ENCODE data around the gene DRC7.

Gene DRC7

DNA sequence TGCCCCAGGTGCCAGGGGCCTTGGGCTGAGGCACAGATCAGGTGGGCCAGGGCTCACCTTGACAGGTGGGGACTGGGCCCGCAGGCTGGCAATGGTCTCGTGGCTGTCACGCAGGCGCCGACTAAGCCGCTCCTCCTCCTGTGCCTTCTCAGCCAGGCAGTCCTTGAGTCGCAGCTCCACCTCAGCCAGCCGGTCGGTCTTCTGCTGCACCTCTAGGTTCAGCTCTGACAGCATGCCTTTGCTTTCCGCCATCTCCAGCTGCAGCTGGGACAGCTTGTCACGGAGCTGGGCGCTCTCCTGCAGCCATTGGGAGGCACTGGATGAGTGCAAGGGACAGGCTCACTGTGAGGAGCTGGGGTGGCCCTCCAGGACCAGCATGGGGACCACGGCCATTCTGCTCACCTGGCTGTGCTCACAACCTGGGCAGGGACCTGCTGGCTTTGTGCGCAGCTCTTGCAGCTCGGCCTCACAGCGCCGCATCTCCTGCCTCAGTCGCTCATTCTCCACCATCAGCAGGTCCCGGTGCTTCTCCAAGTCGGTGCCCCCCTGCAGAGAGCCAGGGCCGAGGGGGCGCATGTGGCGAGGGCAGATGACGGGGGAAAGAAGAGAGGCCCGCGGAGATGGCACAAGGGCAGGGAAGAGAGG is 76.7 kb downstream of the DRC7 start:
- H3K79me2 ChIP-seq (ENCODE audit: low read length) = no peaks in the 10 kb centered on the region
- no peak overlapping the region for H3K9ac ChIP-seq (ENCODE audit: low read length)
- no peak overlapping the region for H2AFZ ChIP-seq (ENCODE audit: low read depth, low read length)
- no peak overlapping the region for H3K4me2 ChIP-seq (ENCODE audit: low read length)
- no peaks in the 10 kb centered on the region for H3K9me3 ChIP-seq (ENCODE audit: insufficient read depth, low read length)
- no peak overlapping the region for H3K4me3 ChIP-seq (ENCODE audit: low read length)
- H3K27ac ChIP-seq (ENCODE audit: low read length) = no peak overlapping the region
- no peaks in the 10 kb centered on the region for H3K27me3 ChIP-seq (ENCODE audit: low read depth, low read length)
- no peaks in the 10 kb centered on the region for H3K36me3 ChIP-seq (replicated peaks; ENCODE audit: low read depth, low read length)
- TF ChIP-seq EZH2phosphoT487 (IDR thresholded peaks at IDR 0.05; ENCODE audit: low read depth) = no peak
- TF ChIP-seq, protein P1, sequence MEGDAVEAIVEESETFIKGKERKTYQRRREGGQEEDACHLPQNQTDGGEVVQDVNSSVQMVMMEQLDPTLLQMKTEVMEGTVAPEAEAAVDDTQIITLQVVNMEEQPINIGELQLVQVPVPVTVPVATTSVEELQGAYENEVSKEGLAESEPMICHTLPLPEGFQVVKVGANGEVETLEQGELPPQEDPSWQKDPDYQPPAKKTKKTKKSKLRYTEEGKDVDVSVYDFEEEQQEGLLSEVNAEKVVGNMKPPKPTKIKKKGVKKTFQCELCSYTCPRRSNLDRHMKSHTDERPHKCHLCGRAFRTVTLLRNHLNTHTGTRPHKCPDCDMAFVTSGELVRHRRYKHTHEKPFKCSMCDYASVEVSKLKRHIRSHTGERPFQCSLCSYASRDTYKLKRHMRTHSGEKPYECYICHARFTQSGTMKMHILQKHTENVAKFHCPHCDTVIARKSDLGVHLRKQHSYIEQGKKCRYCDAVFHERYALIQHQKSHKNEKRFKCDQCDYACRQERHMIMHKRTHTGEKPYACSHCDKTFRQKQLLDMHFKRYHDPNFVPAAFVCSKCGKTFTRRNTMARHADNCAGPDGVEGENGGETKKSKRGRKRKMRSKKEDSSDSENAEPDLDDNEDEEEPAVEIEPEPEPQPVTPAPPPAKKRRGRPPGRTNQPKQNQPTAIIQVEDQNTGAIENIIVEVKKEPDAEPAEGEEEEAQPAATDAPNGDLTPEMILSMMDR (IDR thresholded peaks at IDR 0.05; ENCODE audit: low read depth, low read length) = no peak
- no peaks in the 10 kb centered on the region for H4K20me1 ChIP-seq (ENCODE audit: insufficient read depth, low read length)
- H3K4me1 ChIP-seq (ENCODE audit: low read length) = no peaks in the 10 kb centered on the region

DNA sequence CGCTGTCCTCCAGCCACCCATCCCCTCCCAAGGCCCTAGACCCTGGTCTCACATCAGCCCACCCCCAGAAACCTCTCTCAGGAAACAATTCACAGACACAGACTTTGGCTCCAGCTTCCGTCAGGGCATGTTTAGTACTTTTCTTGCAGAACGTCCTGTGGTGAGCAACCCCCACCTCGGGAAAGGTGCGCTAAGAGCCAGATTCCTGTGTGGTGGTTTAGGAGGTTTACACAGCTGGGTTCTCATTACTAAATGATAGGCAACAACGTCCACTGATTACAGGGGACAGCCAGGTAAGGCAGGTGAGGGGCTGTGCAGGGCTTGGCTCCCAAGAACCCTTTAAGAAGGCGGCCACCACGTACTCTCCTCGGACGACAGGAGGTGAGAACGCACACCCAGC is 78.4 kb downstream of the DRC7 start:
- Histone ChIP-seq H3K27ac (ENCODE audit: low read length) (no peak overlapping the region), H3K4me2 (ENCODE audit: low read length) (no peak overlapping the region), H3K79me2 (ENCODE audit: low read length) (no peaks in the 10 kb centered on the region), H3K4me3 (ENCODE audit: low read length) (no peak overlapping the region), H2AFZ (ENCODE audit: low read depth, low read length) (no peak overlapping the region), H3K27me3 (ENCODE audit: low read depth, low read length) (no peaks in the 10 kb centered on the region), H3K36me3 (replicated peaks; ENCODE audit: low read depth, low read length) (no peaks in the 10 kb centered on the region), H3K4me1 (ENCODE audit: low read length) (no peaks in the 10 kb centered on the region), H4K20me1 (ENCODE audit: insufficient read depth, low read length) (no peaks in the 10 kb centered on the region), H3K9ac (ENCODE audit: low read length) (no peak overlapping the region), H3K9me3 (ENCODE audit: insufficient read depth, low read length) (no peaks in the 10 kb centered on the region)
- TF ChIP-seq, protein P1 (IDR thresholded peaks at IDR 0.05; ENCODE audit: low read depth, low read length) = no peak
- no peak for TF ChIP-seq EZH2phosphoT487 (IDR thresholded peaks at IDR 0.05; ENCODE audit: low read depth)

DNA sequence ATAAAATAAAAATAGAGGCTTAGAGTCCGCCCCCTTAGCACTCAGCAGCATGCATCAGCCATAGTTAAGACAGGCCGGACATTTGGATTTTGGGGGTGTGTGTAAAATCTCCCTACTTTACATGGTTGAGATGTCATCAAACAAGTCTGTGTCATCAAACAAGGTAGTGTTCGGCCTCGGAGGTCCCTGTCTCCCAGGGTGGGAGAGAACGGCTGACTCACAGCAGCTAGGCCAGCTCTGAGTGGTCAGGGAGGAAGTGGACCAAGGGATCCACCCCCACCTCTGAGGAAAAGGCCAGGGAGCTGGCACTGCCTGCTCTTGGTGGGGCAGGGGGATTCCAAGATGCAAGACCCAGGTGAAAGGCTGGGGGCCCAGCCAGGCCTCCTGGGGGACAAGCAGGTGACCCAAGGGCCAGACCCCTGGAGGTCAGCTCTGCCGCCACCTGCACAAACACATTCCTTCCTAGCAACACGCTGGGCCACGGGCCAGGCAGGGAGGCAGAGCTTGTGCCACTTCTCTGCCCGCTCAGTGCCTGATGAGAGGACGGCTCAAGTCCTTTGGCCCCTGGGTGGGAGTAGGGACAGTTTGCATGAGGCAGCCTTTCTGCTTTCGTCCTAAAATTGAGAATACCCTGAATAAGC is 79.2 kb downstream of the DRC7 start:
- Histone ChIP-seq H3K4me3 (ENCODE audit: low read length) (no peak overlapping the region), H3K4me2 (ENCODE audit: low read length) (no peak overlapping the region), H3K79me2 (ENCODE audit: low read length) (no peaks in the 10 kb centered on the region), H3K4me1 (ENCODE audit: low read length) (no peaks in the 10 kb centered on the region), H3K27me3 (ENCODE audit: low read depth, low read length) (no peaks in the 10 kb centered on the region), H3K36me3 (replicated peaks; ENCODE audit: low read depth, low read length) (no peaks in the 10 kb centered on the region), H4K20me1 (ENCODE audit: insufficient read depth, low read length) (no peaks in the 10 kb centered on the region), H2AFZ (ENCODE audit: low read depth, low read length) (no peak overlapping the region), H3K9me3 (ENCODE audit: insufficient read depth, low read length) (no peaks in the 10 kb centered on the region), H3K27ac (ENCODE audit: low read length) (no peak overlapping the region), H3K9ac (ENCODE audit: low read length) (no peak overlapping the region)
- TF ChIP-seq, protein P1 (IDR thresholded peaks at IDR 0.05; ENCODE audit: low read depth, low read length) = no peak
- no peak for TF ChIP-seq EZH2phosphoT487 (IDR thresholded peaks at IDR 0.05; ENCODE audit: low read depth)

DNA sequence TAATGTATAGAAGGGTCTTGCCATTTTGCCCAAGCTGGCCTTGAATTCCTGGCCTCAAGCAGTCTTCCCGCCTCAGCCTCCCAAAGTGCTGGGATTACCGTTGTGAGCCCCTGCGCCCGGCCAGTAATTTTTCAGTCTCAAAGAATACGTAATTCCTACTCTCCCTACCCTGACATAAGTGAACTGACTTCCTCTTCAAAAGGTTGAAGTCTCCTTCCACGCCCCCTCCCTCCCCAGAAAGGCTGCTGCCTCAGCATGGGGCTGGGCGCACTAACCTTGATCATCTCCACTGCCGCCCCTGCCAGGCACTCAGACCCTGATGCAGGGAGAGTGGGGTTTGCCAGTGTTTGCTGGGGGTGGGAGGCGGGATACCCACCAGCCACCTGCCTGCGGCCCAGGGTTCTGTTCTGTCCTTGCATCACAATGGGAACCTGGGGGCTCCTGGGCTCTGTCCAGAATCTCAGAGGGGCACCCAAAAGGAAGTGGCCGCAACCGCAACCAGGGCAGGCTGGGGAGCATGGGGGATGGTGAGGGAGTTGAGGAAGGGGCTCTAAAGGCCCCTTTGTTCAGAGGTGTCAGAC is 80.2 kb downstream of the DRC7 start:
- Histone ChIP-seq H2AFZ (ENCODE audit: low read depth, low read length) (no peak overlapping the region), H3K4me2 (ENCODE audit: low read length) (no peak overlapping the region), H3K9me3 (ENCODE audit: insufficient read depth, low read length) (no peaks in the 10 kb centered on the region), H3K27me3 (ENCODE audit: low read depth, low read length) (no peaks in the 10 kb centered on the region), H3K27ac (ENCODE audit: low read length) (no peak overlapping the region), H3K4me3 (ENCODE audit: low read length) (no peak overlapping the region), H3K9ac (ENCODE audit: low read length) (no peak overlapping the region), H3K79me2 (ENCODE audit: low read length) (no peaks in the 10 kb centered on the region), H4K20me1 (ENCODE audit: insufficient read depth, low read length) (no peaks in the 10 kb centered on the region), H3K36me3 (replicated peaks; ENCODE audit: low read depth, low read length) (no peaks in the 10 kb centered on the region), H3K4me1 (ENCODE audit: low read length) (no peaks in the 10 kb centered on the region)
- no peak for TF ChIP-seq EZH2phosphoT487 (IDR thresholded peaks at IDR 0.05; ENCODE audit: low read depth)

Measured in OCI-LY3 (cell line).